Measurements from ENCODE around the gene TRIM29. TPM values are rescaled to one million over a fixed set of nuclear protein-coding genes. Genes with fewer than 3 reads are reported as not detected.

The TRIM29 gene
- total and polyA plus RNA-seq, 2 of the 4 experiments (the other 2 are of a cell fraction): not detected

- H3K4ac ChIP-seq (ENCODE audit: low read depth, low read length): no peak overlapping the region
- no peak overlapping the region for H2AK5ac ChIP-seq (ENCODE audit: low read depth, low read length)
- H2BK15ac ChIP-seq (ENCODE audit: low read depth, low read length): no peak overlapping the region
- H4K8ac ChIP-seq (ENCODE audit: low read depth in 2 of 2, low read length in 2 of 2): no peak overlapping the region
- H3K56ac ChIP-seq (ENCODE audit: extremely low read depth, insufficient read depth, low read length): no peak overlapping the region
- H2BK20ac ChIP-seq (ENCODE audit: low read depth, low read length): no peak overlapping the region
- ChIA-PET POLR2A (ENCODE audit: unreplicated experiment) (no interaction called here), CTCF (interaction anchor here (0.6 kb wide), 1 partner anchor 8 kb away, joined by 3 read pairs; no protein-coding TSS in a partner anchor)
- H3K9ac ChIP-seq (ENCODE audit: low read depth, low read length): no peak overlapping the region
- no peak overlapping the region for H2BK5ac ChIP-seq (ENCODE audit: low read depth, low read length, poor library complexity, severe bottlenecking)
- H3K36me3 ChIP-seq (ENCODE audit: control insufficient read depth, insufficient read depth, low read length): no peaks in the 10 kb centered on the region
- ATAC-seq (ENCODE audit: low read depth) (peak; percentile 85), DNase-seq (peak; percentile 47)
- H3K4me2 ChIP-seq (ENCODE audit: low read depth, low read length): no peak overlapping the region
- H3K9me3 ChIP-seq (ENCODE audit: control insufficient read depth, insufficient read depth, low read length): no peaks in the 10 kb centered on the region
- H3K4me1 ChIP-seq (ENCODE audit: control insufficient read depth, insufficient read depth, low read length): no peaks in the 10 kb centered on the region
- no peak overlapping the region for H2BK120ac ChIP-seq (ENCODE audit: low read depth, low read length)
- dilution Hi-C loops (cut with HindIII; ENCODE audit: low sequenced_read_pairs, unreplicated experiment) (no loop called here), in situ Hi-C loops (cut with MboI; ENCODE audit: low sequenced_read_pairs) (no loop called here), intact Hi-C loops (cut with micrococcal nuclease) (no loop called here)
- H2AK9ac ChIP-seq (replicated peaks; ENCODE audit: low read depth, low read length, poor library complexity): no peak overlapping the region
- peaks cover 24% of the 10 kb centered on the region for H3K27me3 ChIP-seq (ENCODE audit: control insufficient read depth, insufficient read depth, low read length)
- no TSS peak for BruUV-seq (replicated peaks)
- peak overlapping the region; percentile 40 for H2AFZ ChIP-seq (replicated peaks; ENCODE audit: low read length, poor library complexity)
- TF ChIP-seq MAFK (IDR thresholded peaks at IDR 0.05; ENCODE audit: low read depth, low read length) (no peak), CEBPB (IDR thresholded peaks at IDR 0.05; ENCODE audit: low read depth, low read length) (no peak), ELK1 (IDR thresholded peaks at IDR 0.05; ENCODE audit: borderline replicate concordance, low read depth, low read length) (no peak), FOS (IDR thresholded peaks at IDR 0.05; ENCODE audit: low read depth, low read length) (no peak), POLR2A (IDR thresholded peaks at IDR 0.05; ENCODE audit: low read depth, low read length) (no peak)
- no peaks in the 10 kb centered on the region for H3K9me1 ChIP-seq (ENCODE audit: insufficient read depth, low read length)
- H4K91ac ChIP-seq (ENCODE audit: insufficient read depth, low read depth, low read length): no peak overlapping the region
- no peak overlapping the region for H3K27ac ChIP-seq (ENCODE audit: insufficient read depth, low read length)
- H3K23ac ChIP-seq (ENCODE audit: low read depth, low read length): no peak overlapping the region
- no peak overlapping the region for H3K18ac ChIP-seq (ENCODE audit: low read depth, low read length)
- no peaks in the 10 kb centered on the region for H3K79me1 ChIP-seq (ENCODE audit: low read depth in 1 of 2, low read length in 2 of 2)
- no peak overlapping the region for H3K14ac ChIP-seq (replicated peaks; ENCODE audit: low read depth, low read length)
- no peaks in the 10 kb centered on the region for H4K20me1 ChIP-seq (ENCODE audit: insufficient read depth, low read length)
- H3K4me3 ChIP-seq (ENCODE audit: insufficient read depth, low read depth, low read length): no peak overlapping the region
- 0% methylated on average over 4 of the region's 8 CpGs; no CpG with 5 or more reads in 1 of the 2 experiments for WGBS, 2 experiments (ENCODE audit: extremely low coverage in 2 of 2, insufficient read length in 1 of 2)
- no peak overlapping the region for H4K5ac ChIP-seq (ENCODE audit: low read depth, low read length)
These were observed 69.8 kb downstream of the TRIM29 start for GRCh38 chr11:120068114-120068573.

Data from IMR-90 (cell line).